Measurements from ENCODE around the gene FGFRL1. TPM values are rescaled to one million over a fixed set of nuclear protein-coding genes. Genes with fewer than 3 reads are reported as not detected.

The FGFRL1 gene
- total RNA-seq, 1 experiment from 2014 or later = 26.1 TPM

DNA sequence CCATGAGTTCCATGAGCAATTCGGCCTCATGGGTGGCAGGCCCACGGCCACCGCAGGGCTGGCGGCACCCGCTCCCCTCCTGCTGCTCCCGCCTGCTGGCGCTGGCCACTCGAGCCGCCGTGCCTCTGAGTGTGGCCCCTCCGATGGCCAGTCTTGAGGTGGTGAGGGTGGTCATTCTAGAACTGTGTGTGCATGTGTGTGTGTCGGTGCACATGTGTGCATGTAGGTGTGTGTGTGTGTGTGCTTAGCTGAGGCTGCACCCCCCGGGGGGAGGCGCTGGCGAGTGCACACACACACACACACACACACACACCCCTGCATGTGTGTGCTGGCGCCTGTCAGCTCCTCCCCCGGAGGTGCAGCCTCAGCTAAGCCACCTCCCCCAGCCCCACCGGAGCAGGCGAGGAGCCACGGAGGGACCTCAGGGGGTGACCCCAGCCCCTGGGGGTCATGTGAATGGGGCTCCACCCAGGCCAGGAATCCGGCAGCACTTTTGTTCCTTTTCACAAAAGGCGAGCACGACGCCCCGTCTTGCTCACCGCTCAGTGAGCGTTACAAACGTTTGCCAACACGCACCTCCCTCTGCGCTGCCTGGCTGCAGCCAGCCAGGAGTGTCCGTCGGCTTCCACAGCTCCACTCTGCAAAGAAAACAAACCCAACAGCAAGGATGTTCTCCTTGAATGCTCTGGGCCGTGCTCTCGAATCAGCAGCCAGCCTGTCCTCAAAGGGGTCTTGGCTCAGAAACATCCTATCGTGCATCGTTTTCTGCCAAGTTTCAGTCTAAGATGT is 29.9 kb downstream of the FGFRL1 start:
- peaks cover 14% of the 10 kb centered on the region for H3K27me3 Mint-ChIP-seq (ENCODE audit: low read depth)
- Histone ChIP-seq H3K27ac (ENCODE audit: insufficient read length, low read depth, low read length) (no peak overlapping the region), H4K5ac (ENCODE audit: insufficient read length, low read depth, low read length) (no peak overlapping the region), H2BK5ac (ENCODE audit: insufficient read length, low read length) (no peak overlapping the region), H3K79me1 (ENCODE audit: insufficient read depth, low read depth, low read length, poor library complexity, severe bottlenecking) (no peaks in the 10 kb centered on the region), H4K91ac (ENCODE audit: insufficient read length, low read depth, low read length) (no peak overlapping the region), H2AK5ac (ENCODE audit: insufficient read length, low read length) (no peak overlapping the region), H3K79me2 (ENCODE audit: insufficient read depth, low read length) (no peaks in the 10 kb centered on the region), H3K18ac (ENCODE audit: insufficient read length, low read depth, low read length) (no peak overlapping the region), H2BK120ac (ENCODE audit: low read depth, low read length, poor library complexity, severe bottlenecking) (no peak overlapping the region), H3K27me3 (ENCODE audit: insufficient read depth, low read length) (no peaks in the 10 kb centered on the region; the same call in 1 of the 2 replicates), H4K20me1 (ENCODE audit: control insufficient read depth, insufficient read depth, insufficient read length) (no peaks in the 10 kb centered on the region), H3T11ph (ENCODE audit: low read length) (no peak overlapping the region), H3K14ac (ENCODE audit: insufficient read depth, low read length) (0 out of 2 replicates have a peak overlapping the region, but pooled peaks have one; percentile 5), H3K9me3 (ENCODE audit: control insufficient read depth, low read depth, low read length) (no peaks in the 10 kb centered on the region), H2BK12ac (ENCODE audit: insufficient read length, low read depth, low read length) (no peak overlapping the region), H3K23me2 (ENCODE audit: insufficient read length, low read depth, low read length, poor library complexity, severe bottlenecking) (peaks cover 4% of the 10 kb centered on the region), H3K4me1 (ENCODE audit: insufficient read depth, low read length) (no peaks in the 10 kb centered on the region; the same call in 1 of the 2 replicates), H4K8ac (replicated peaks; ENCODE audit: insufficient read length, low read depth, low read length) (no peak overlapping the region), H3K4me2 (ENCODE audit: insufficient read depth, insufficient read length, low read length) (no peak overlapping the region), H3K4ac (ENCODE audit: low read depth, low read length) (no peak overlapping the region), H2BK20ac (ENCODE audit: low read depth, low read length, poor library complexity, severe bottlenecking) (no peak overlapping the region), H3K9ac (ENCODE audit: extremely low read depth, insufficient read length, low read length) (no peak overlapping the region), H2BK15ac (ENCODE audit: low read depth, low read length) (no peak overlapping the region), H3K23ac (ENCODE audit: insufficient read length, low read depth, low read length) (no peak overlapping the region), H3K56ac (ENCODE audit: insufficient read length, low read depth, low read length) (no peak overlapping the region), H2AFZ (ENCODE audit: low read length) (no peak overlapping the region)
- no peaks in the 10 kb centered on the region for H3K36me3 Mint-ChIP-seq (ENCODE audit: insufficient read depth in 1 of 3, low read depth in 3 of 3)
- H3K9me3 Mint-ChIP-seq = no peaks in the 10 kb centered on the region; a peak in 2 of 5 replicates
- peaks cover 6 to 24% of the 10 kb centered on the region in 2 experiments for H3K4me1 Mint-ChIP-seq
- H3K4me3 Mint-ChIP-seq = peak overlapping the region in 1 of 2 experiments; percentile 38; a peak in 2 of 5 replicates
- peak overlapping the region in 1 of 3 experiments; percentile 41; a peak in 2 of 7 replicates for H3K27ac Mint-ChIP-seq
- WGBS (ENCODE audit: extremely low coverage, insufficient read length, low lambda C conversion rate) = no CpG with 5 or more reads among the region's 36 CpGs
- DNase-seq = no peak
- TF ChIP-seq CTCF (conservative IDR thresholded peaks at IDR 0.05) = no peak

All from H9 (cell line).